ENCODE measurements around the gene DNASE1L3. TPM values are rescaled to one million over a fixed set of nuclear protein-coding genes. Genes with fewer than 3 reads are reported as not detected.

The DNASE1L3 gene
- total and polyA plus RNA-seq, 2 of the 13 experiments (the other 11 are each of a cell fraction or from before 2014, with no cell fraction given), result 0.86 to 1.7 TPM

- 0 out of 2 replicates have a peak, but pooled peaks have one; percentile 8 for TF ChIP-seq ARID5B (CRISPR knock-in tag; IDR thresholded peaks at IDR 0.05)
- peak; percentile 70 for TF ChIP-seq HNF4A (CRISPR knock-in tag; IDR thresholded peaks at IDR 0.05)
- TF ChIP-seq ZNF720 (CRISPR knock-in tag; IDR thresholded peaks at IDR 0.05), result no peak
- peak; percentile 70 for TF ChIP-seq NCOR1 (IDR thresholded peaks at IDR 0.05; ENCODE audit: borderline replicate concordance, low read length)
- TF ChIP-seq SCMH1 (CRISPR knock-in tag; IDR thresholded peaks at IDR 0.05; ENCODE audit: borderline replicate concordance), result no peak
- TF ChIP-seq CSRNP1 (CRISPR knock-in tag; IDR thresholded peaks at IDR 0.05), result no peak
- peak; percentile 78 for TF ChIP-seq ZBTB33 (CRISPR knock-in tag; IDR thresholded peaks at IDR 0.05)
- TF ChIP-seq MTA3 (CRISPR knock-in tag; IDR thresholded peaks at IDR 0.05), result no peak
- TF ChIP-seq CREB1 (IDR thresholded peaks at IDR 0.05), result no peak
- TF ChIP-seq CREB1 (CRISPR knock-in tag; IDR thresholded peaks at IDR 0.05), result no peak
- TF ChIP-seq XRCC5 (optimal IDR thresholded peaks at IDR 0.05; ENCODE audit: low read length), result no peak
Measured at GRCh38 chr3:58246148-58247047, 35.6 kb upstream of the DNASE1L3 start (continued).
